ENCODE results near the gene DCAF7.

Gene DCAF7

GRCh38 chr17:63537991-63538692 is 12.1 kb upstream of the DCAF7 start:
- no peaks in the 10 kb centered on the region for H3K36me3 ChIP-seq (ENCODE audit: control insufficient read depth, insufficient read depth, low read length)
- H3K27me3 ChIP-seq (ENCODE audit: control insufficient read depth, insufficient read depth, low read length) = no peaks in the 10 kb centered on the region
- H3K27ac ChIP-seq = no peak overlapping the region
- H2AFZ ChIP-seq = peak overlapping the region; percentile 75
- TF ChIP-seq CTCF (IDR thresholded peaks at IDR 0.05) = no peak
- H3K4me3 ChIP-seq (ENCODE audit: low read depth, low read length) = no peak overlapping the region
- no peak overlapping the region for H3K9ac ChIP-seq
- H3K4me2 ChIP-seq (ENCODE audit: low read length) = no peak overlapping the region
- no peaks in the 10 kb centered on the region for H3K79me2 ChIP-seq
- peaks cover 6% of the 10 kb centered on the region for H3K4me1 ChIP-seq
- H3K9me3 ChIP-seq (ENCODE audit: control insufficient read depth, low read length) = no peaks in the 10 kb centered on the region

GRCh38 chr17:63538693-63539595 is 11.3 kb upstream of the DCAF7 start:
- H3K4me1 ChIP-seq = peaks cover 6% of the 10 kb centered on the region
- no peak overlapping the region for H3K4me3 ChIP-seq (ENCODE audit: low read depth, low read length)
- H3K36me3 ChIP-seq (ENCODE audit: control insufficient read depth, insufficient read depth, low read length) = no peaks in the 10 kb centered on the region
- H3K27ac ChIP-seq = no peak overlapping the region
- no peak for TF ChIP-seq CTCF (IDR thresholded peaks at IDR 0.05)
- H3K27me3 ChIP-seq (ENCODE audit: control insufficient read depth, insufficient read depth, low read length) = no peaks in the 10 kb centered on the region
- H3K4me2 ChIP-seq (ENCODE audit: low read length) = no peak overlapping the region
- no peak overlapping the region for H3K9ac ChIP-seq
- no peaks in the 10 kb centered on the region for H3K79me2 ChIP-seq
- H2AFZ ChIP-seq = peak overlapping the region; percentile 75
- H3K9me3 ChIP-seq (ENCODE audit: control insufficient read depth, low read length) = no peaks in the 10 kb centered on the region

GRCh38 chr17:63540590-63540989 is 9.7 kb upstream of the DCAF7 start:
- no peaks in the 10 kb centered on the region for H3K9me3 ChIP-seq (ENCODE audit: control insufficient read depth, low read length)
- no peak overlapping the region for H3K27ac ChIP-seq
- no peak overlapping the region for H2AFZ ChIP-seq
- no peak overlapping the region for H3K4me3 ChIP-seq (ENCODE audit: low read depth, low read length)
- TF ChIP-seq CTCF (IDR thresholded peaks at IDR 0.05) = no peak
- no peaks in the 10 kb centered on the region for H3K36me3 ChIP-seq (ENCODE audit: control insufficient read depth, insufficient read depth, low read length)
- H3K4me1 ChIP-seq = peaks cover 6% of the 10 kb centered on the region
- no peaks in the 10 kb centered on the region for H3K79me2 ChIP-seq
- H3K27me3 ChIP-seq (ENCODE audit: control insufficient read depth, insufficient read depth, low read length) = no peaks in the 10 kb centered on the region
- H3K4me2 ChIP-seq (ENCODE audit: low read length) = no peak overlapping the region
- no peak overlapping the region for H3K9ac ChIP-seq

GRCh38 chr17:63542218-63542545 is 8.1 kb upstream of the DCAF7 start:
- no peak overlapping the region for H3K9ac ChIP-seq
- no peaks in the 10 kb centered on the region for H3K36me3 ChIP-seq (ENCODE audit: control insufficient read depth, insufficient read depth, low read length)
- H3K9me3 ChIP-seq (ENCODE audit: control insufficient read depth, low read length) = no peaks in the 10 kb centered on the region
- no peak overlapping the region for H3K27ac ChIP-seq
- H3K27me3 ChIP-seq (ENCODE audit: control insufficient read depth, insufficient read depth, low read length) = no peaks in the 10 kb centered on the region
- no peak overlapping the region for H3K4me3 ChIP-seq (ENCODE audit: low read depth, low read length)
- no peak overlapping the region for H3K4me2 ChIP-seq (ENCODE audit: low read length)
- H3K79me2 ChIP-seq = no peaks in the 10 kb centered on the region
- no peak for TF ChIP-seq CTCF (IDR thresholded peaks at IDR 0.05)
- peaks cover 6% of the 10 kb centered on the region for H3K4me1 ChIP-seq
- H2AFZ ChIP-seq = no peak overlapping the region
